Tibial nerve (tissue), 4 donors: Measurements from ENCODE around the gene TPSB2. TPM values are rescaled to one million over a fixed set of nuclear protein-coding genes. Genes with fewer than 3 reads are reported as not detected.
"Not testable (repeated sequence)": the region's sequence is repeated elsewhere in the genome, so short reads cannot be mapped to it uniquely, and the experiment has no call there.

Source experiments
- DNase-seq, 2 donors: peaks; one replicate each; pipeline ENCODE4 v3.0.0-alpha.2; 2019; ENCODE audit warnings: low spot score in 2 of 2
- H3K27ac ChIP-seq, 4 donors: fragments of 200-600 bp; sonication (generic) in 3 of 4; one replicate each; pipeline ENCODE4 v1.5.1; 2017 to 2019; ENCODE audit warnings: mild to moderate bottlenecking in 1 of 4
- H3K27me3 ChIP-seq, 2 donors: fragments of 200-600 bp; sonication (generic) in 1 of 2; one replicate each; pipeline versions ENCODE4 v1.5.1 to v1.6.0; 2017 to 2019
- H3K36me3 ChIP-seq, 3 donors: fragments of 200-600 bp; sonication (generic); one replicate each; pipeline ENCODE4 v1.5.1; 2018 to 2019
- H3K4me1 ChIP-seq, 4 donors: fragments of 200-600 bp; sonication (generic) in 3 of 4; one replicate each; pipeline ENCODE4 v1.5.1; 2017 to 2019
- H3K4me3 ChIP-seq, 4 donors: fragments of 200-600 bp; sonication (generic) in 3 of 4; one replicate each; pipeline ENCODE4 v1.5.1; 2017 to 2019; ENCODE audit warnings: mild to moderate bottlenecking in 1 of 4, moderate library complexity in 1 of 4
- H3K9me3 ChIP-seq, 4 donors: fragments of 200-600 bp; sonication (generic) in 3 of 4; one replicate each; pipeline ENCODE4 v1.5.1; 2017 to 2019
- CTCF ChIP-seq, 5 experiments: fragments of 200-600 bp in 3 of 5; fragments of 450-650 bp in 2 of 5; sonication (generic) in 3 of 5; IDR thresholded peaks; one replicate each; pipeline ENCODE4 v1.5.1; 2016 to 2019; ENCODE audit warnings: antibody characterized with exemption in 5 of 5, mild to moderate bottlenecking in 3 of 5, moderate library complexity in 2 of 5
- EP300 ChIP-seq, 2 donors: sonication (generic); formaldehyde crosslinking; IDR thresholded peaks; one replicate each; pipeline ENCODE4 v1.6.1; 2017; ENCODE audit warnings: antibody characterized with exemption in 2 of 2, mild to moderate bottlenecking in 1 of 2
- POLR2A ChIP-seq, 2 donors: fragments of 450-650 bp; IDR thresholded peaks; one replicate each; pipeline ENCODE4 v1.6.1; 2017; ENCODE audit warnings: antibody characterized with exemption in 2 of 2, mild to moderate bottlenecking in 2 of 2, moderate library complexity in 2 of 2
- WGBS, 2 donors: methylation state at CpG; one replicate each; pipeline ENCODE4 v1.1.5; 2018; 5-methylcytosine and 5-hydroxymethylcytosine counted together
- total RNA-seq, 4 donors: library from RNA; depleted of rRNA; stranded (reverse); fragments of >200 nt; gene quantifications; one replicate each; pipeline ENCODE4 v1.1.0, GENCODE V29; 2016

The TPSB2 gene
- total RNA-seq: 10 to 100 TPM; 14.7 to 59.0 (median 29.1) TPM

GRCh38 chr16:1230084-1230470 lies at the start of gene TPSB2:
TPSB2 (minus strand) TSS chr16:1230184; CDS start chr16:1229951, 233 bp downstream.
- not testable (repeated sequence) for H3K4me1 ChIP-seq, H3K27me3 ChIP-seq, H3K36me3 ChIP-seq, DNase-seq, H3K27ac ChIP-seq, H3K9me3 ChIP-seq, H3K4me3 ChIP-seq
- no CpG with 5 or more reads among the region's 11 CpGs for WGBS, 2 donors

- no peak for DNase-seq
- no peak overlapping the region for H3K4me3 ChIP-seq
- H3K9me3 ChIP-seq: no peaks in the 10 kb centered on the region
- no peaks in the 10 kb centered on the region for H3K4me1 ChIP-seq
- H3K27me3 ChIP-seq: peaks cover 0 to 71% of the 10 kb centered on the region in 2 donors
- H3K27ac ChIP-seq: no peak overlapping the region
- TF ChIP-seq EP300 (IDR thresholded peaks at IDR 0.05) (no peak), CTCF (IDR thresholded peaks at IDR 0.05) (no peak), POLR2A (IDR thresholded peaks at IDR 0.05) (no peak)
- H3K36me3 ChIP-seq: no peaks in the 10 kb centered on the region
- WGBS, 2 donors: 73 to 78% methylated on average over 22 to 28 of the region's 30 CpGs
These were observed 49.3 kb upstream of the TPSB2 start for GRCh38 chr16:1279081-1279944.

GRCh38 chr16:1278477-1278876 lies 48.5 kb upstream of the TPSB2 start:
- 11 to 21% methylated on average over 13 to 18 of the region's 18 CpGs for WGBS, 2 donors
- TF ChIP-seq POLR2A (IDR thresholded peaks at IDR 0.05): no peak
- no peak for TF ChIP-seq CTCF (IDR thresholded peaks at IDR 0.05)
- TF ChIP-seq EP300 (IDR thresholded peaks at IDR 0.05): no peak

GRCh38 chr16:1277617-1278282 lies 47.8 kb upstream of the TPSB2 start:
- Histone ChIP-seq H3K4me3 (no peak overlapping the region), H3K27me3 (peaks cover 0 to 71% of the 10 kb centered on the region in 2 donors), H3K4me1 (no peaks in the 10 kb centered on the region), H3K27ac (no peak overlapping the region), H3K9me3 (peaks cover 0 to 6% (median 0%) of the 10 kb centered on the region in 4 donors), H3K36me3 (no peaks in the 10 kb centered on the region)
- WGBS, 2 donors: 32 to 44% methylated on average over 17 to 20 of the region's 21 CpGs
- TF ChIP-seq POLR2A (IDR thresholded peaks at IDR 0.05) (no peak), CTCF (IDR thresholded peaks at IDR 0.05) (no peak)
- DNase-seq: no peak

More at GRCh38 chr16:1278477-1278876, 48.5 kb upstream of the TPSB2 start:
- Histone ChIP-seq H3K4me1 (no peaks in the 10 kb centered on the region), H3K27me3 (peaks cover 0 to 70% of the 10 kb centered on the region in 2 donors), H3K4me3 (no peak overlapping the region), H3K9me3 (peaks cover 0 to 3% (median 0%) of the 10 kb centered on the region in 4 donors), H3K27ac (no peak overlapping the region), H3K36me3 (no peaks in the 10 kb centered on the region)
- DNase-seq: no peak

GRCh38 chr16:1277151-1277598 lies 47.2 kb upstream of the TPSB2 start:
- peaks cover 0 to 6% (median 0%) of the 10 kb centered on the region in 4 donors for H3K9me3 ChIP-seq
- WGBS, 2 donors: 63 to 72% methylated on average over 10 to 16 of the region's 19 CpGs
- no peaks in the 10 kb centered on the region for H3K36me3 ChIP-seq
- H3K4me1 ChIP-seq: peaks cover 0 to 2% (median 0%) of the 10 kb centered on the region in 4 donors
- H3K27ac ChIP-seq: no peak overlapping the region
- H3K4me3 ChIP-seq: no peak overlapping the region
- no peak for DNase-seq
- TF ChIP-seq EP300 (IDR thresholded peaks at IDR 0.05): no peak
- no peak for TF ChIP-seq POLR2A (IDR thresholded peaks at IDR 0.05)
- TF ChIP-seq CTCF (IDR thresholded peaks at IDR 0.05): no peak
- peaks cover 0 to 76% of the 10 kb centered on the region in 2 donors for H3K27me3 ChIP-seq
